SK-N-SH (cell line): Measurements from ENCODE around the gene TCF7L2. TPM values are rescaled to one million over a fixed set of nuclear protein-coding genes. Genes with fewer than 3 reads are reported as not detected.

Experiments used
- CTCF ChIA-PET: fragments of 300-600, 350-600 bp; formaldehyde crosslinking; extraction: SDS; loops from one replicate; lab custom pipeline; 2021; lab: Yijun Ruan, JAX
- POLR2A ChIA-PET: fragments of 350-600 bp; sonication (Branson Sonifier 250); formaldehyde crosslinking; extraction: SDS; loops from one replicate; lab custom pipeline; 2020; ENCODE audit warnings: antibody characterized with exemption, inconsistent platforms; lab: Yijun Ruan, JAX
- DNase-seq: peaks from one replicate; pipeline ENCODE4 v3.0.0; 2012
- H2AFZ ChIP-seq: fragments of 200-600 bp; sonication (generic); 2 replicates; pipeline ENCODE4 v1.8.1; 2016; ENCODE audit warnings: antibody characterized with exemption, mild to moderate bottlenecking, low read depth
- H3F3A ChIP-seq: fragments of 200-600 bp; sonication (generic); replicated peaks from 2 replicates; pipeline ENCODE3; 2016; ENCODE audit warnings: antibody characterized with exemption, mild to moderate bottlenecking; ENCODE audit not compliant: insufficient read depth
- H3K27ac ChIP-seq, 2 experiments: fragments of 200-500 bp in 1 of 2; fragments of 200-600 bp in 1 of 2; sonication (Bioruptor generic) in 1 of 2; sonication (generic), shearing (Covaris generic) in 1 of 2; 2 replicates each; pipeline versions ENCODE4 v1.5.1 to v1.6.1; 2014 to 2016; ENCODE audit warnings: low read depth in 2 of 2, inconsistent platforms in 1 of 2, low read length in 1 of 2, mild to moderate bottlenecking in 1 of 2, mixed read lengths in 1 of 2
- H3K27me3 ChIP-seq: fragments of 200-600 bp; sonication (generic), shearing (Covaris generic); 2 replicates; pipeline ENCODE4 v1.6.1; 2016; ENCODE audit warnings: mixed run types; ENCODE audit not compliant: insufficient read depth
- H3K36me3 ChIP-seq, 2 experiments: fragments of 200-500 bp in 1 of 2; fragments of 200-600 bp in 1 of 2; sonication (Bioruptor generic) in 1 of 2; sonication (generic) in 1 of 2; replicated peaks in 1 of 2; 2 replicates each; pipeline versions ENCODE3 to v1.5.1; 2014 to 2016; ENCODE audit warnings: low read length in 1 of 2, mild to moderate bottlenecking in 1 of 2; ENCODE audit not compliant: insufficient read depth in 2 of 2, control insufficient read depth in 1 of 2
- H3K4me1 ChIP-seq, 2 experiments: fragments of 200-500 bp in 1 of 2; fragments of 200-600 bp in 1 of 2; sonication (Bioruptor generic) in 1 of 2; sonication (generic), shearing (Covaris generic) in 1 of 2; 2 replicates each; pipeline versions ENCODE4 v1.5.1 to v1.6.1; 2014 to 2016; ENCODE audit warnings: low read depth in 1 of 2, low read length in 1 of 2, mixed run types in 1 of 2; ENCODE audit not compliant: insufficient read depth in 2 of 2, control insufficient read depth in 1 of 2
- H3K4me2 ChIP-seq: fragments of 200-600 bp; sonication (generic), shearing (Covaris generic); 2 replicates; pipeline ENCODE4 v1.6.1; 2017; ENCODE audit warnings: mixed run types
- H3K4me3 ChIP-seq, 2 experiments: fragments of 200-500 bp in 1 of 2; fragments of 200-600 bp in 1 of 2; sonication (Bioruptor generic) in 1 of 2; sonication (generic), shearing (Covaris generic) in 1 of 2; 2 replicates each; pipeline versions ENCODE4 v1.5.1 to v1.8.1; 2014 to 2016; ENCODE audit warnings: low read depth in 2 of 2, inconsistent platforms in 1 of 2, low read length in 1 of 2, mild to moderate bottlenecking in 1 of 2, mixed read lengths in 1 of 2, moderate library complexity in 1 of 2
- H3K79me2 ChIP-seq: fragments of 200-600 bp; sonication (generic); 2 replicates; pipeline ENCODE4 v1.8.1; 2017; ENCODE audit warnings: mild to moderate bottlenecking; ENCODE audit not compliant: insufficient read depth
- H3K9ac ChIP-seq: fragments of 200-600 bp; sonication (generic); 2 replicates; pipeline ENCODE4 v1.6.1; 2017; ENCODE audit warnings: mixed run types
- H3K9me2 ChIP-seq: fragments of 200-600 bp; sonication (generic); 2 replicates; pipeline ENCODE4 v1.6.1; 2017; ENCODE audit warnings: mixed run types
- H3K9me3 ChIP-seq: fragments of 200-600 bp; sonication (generic); 2 replicates; pipeline ENCODE4 v1.6.1; 2017; ENCODE audit warnings: mixed run types, mild to moderate bottlenecking, moderate library complexity
- H4K20me1 ChIP-seq: fragments of 200-600 bp; sonication (generic); 2 replicates; pipeline ENCODE4 v1.6.1; 2017; ENCODE audit warnings: mild to moderate bottlenecking, mixed run types; ENCODE audit not compliant: insufficient read depth
- CHD2 ChIP-seq: fragments of 150-350 bp; IDR thresholded peaks from 2 replicates; pipeline ENCODE4 v1.6.1; 2018; ENCODE audit warnings: low read length; ENCODE audit not compliant: partially characterized antibody
- EZH2phosphoT487 ChIP-seq: fragments of 200-600 bp; sonication (generic); IDR thresholded peaks from 2 replicates; pipeline ENCODE4 v1.6.1; 2017; ENCODE audit warnings: low read depth, mixed run types, mild to moderate bottlenecking, antibody characterized with exemption, moderate library complexity, borderline replicate concordance
- FOSL2 ChIP-seq: IDR thresholded peaks from 2 replicates; pipeline ENCODE4 v1.4.0; 2012; ENCODE audit warnings: low read depth, mild to moderate bottlenecking, moderate library complexity, borderline replicate concordance
- FOXM1 ChIP-seq: IDR thresholded peaks from 2 replicates; pipeline ENCODE4 v1.4.0; 2012; ENCODE audit warnings: low read depth, mild to moderate bottlenecking
- GATA2 ChIP-seq: sonication (generic); formaldehyde crosslinking; IDR thresholded peaks from 2 replicates; pipeline ENCODE4 v1.5.0; 2020; ENCODE audit warnings: mild to moderate bottlenecking, missing genetic modification reagents
- IRF3 ChIP-seq: fragments of 150-350 bp; IDR thresholded peaks from 2 replicates; pipeline ENCODE4 v1.6.1; 2016; ENCODE audit warnings: mild to moderate bottlenecking, low read depth, low read length
- MAX ChIP-seq: IDR thresholded peaks from 2 replicates; pipeline ENCODE4 v1.4.0; 2012; ENCODE audit warnings: low read depth
- PBX3 ChIP-seq: IDR thresholded peaks from 2 replicates; pipeline ENCODE4; 2012
- POLR2AphosphoS5 ChIP-seq: IDR thresholded peaks from 2 replicates; pipeline ENCODE4 v1.6.1; 2012; ENCODE audit warnings: low read depth, low read length
- RFX5 ChIP-seq: IDR thresholded peaks from 2 replicates; pipeline ENCODE4 v1.6.1; 2012; ENCODE audit warnings: mild to moderate bottlenecking, improper control_type of control experiment, low read length
- SIN3A ChIP-seq: IDR thresholded peaks from 2 replicates; pipeline ENCODE4 v1.6.1; 2012; ENCODE audit warnings: low read depth, mild to moderate bottlenecking, low read length, moderate library complexity, borderline replicate concordance
- TCF12 ChIP-seq: IDR thresholded peaks from 2 replicates; pipeline ENCODE4 v1.4.0; 2012
- TEAD4 ChIP-seq: IDR thresholded peaks from 2 replicates; pipeline ENCODE4 v1.4.0; 2012; ENCODE audit warnings: mild to moderate bottlenecking, borderline replicate concordance; ENCODE audit not compliant: insufficient read depth
- USF2 ChIP-seq: fragments of 150-350 bp; IDR thresholded peaks from 2 replicates; pipeline ENCODE4 v1.6.1; 2017; ENCODE audit warnings: antibody characterized with exemption, low read length, low read depth, borderline replicate concordance
- ZBTB33 ChIP-seq: IDR thresholded peaks from 2 replicates; pipeline ENCODE4 v1.4.0; 2012; ENCODE audit warnings: low read depth, borderline replicate concordance
- WGBS: methylation state at CpG from one replicate; pipeline ENCODE4 v1.1.6; 2017; ENCODE audit warnings: low lambda C conversion rate; 5-methylcytosine and 5-hydroxymethylcytosine counted together
- polyA plus RNA-seq, 3 experiments: library from polyadenylated mRNA; depleted of rRNA; stranded (reverse); fragments of >200 nt; gene quantifications; 2 replicates each; pipeline ENCODE4 v1.2.3, GENCODE V29; 2012

The TCF7L2 gene
- polyA plus RNA-seq, 1 of the 3 experiments (the other 2 are of a cell fraction) = 10.2 TPM

- H3K9me3 ChIP-seq = no peaks in the 10 kb centered on the region
- no peak overlapping the region for H3K4me2 ChIP-seq
- H2AFZ ChIP-seq = no peak overlapping the region
- TF ChIP-seq TEAD4 = no peak
- no peak for TF ChIP-seq FOXM1
- no peak for TF ChIP-seq USF2
- TF ChIP-seq POLR2AphosphoS5 = no peak
- no peak for TF ChIP-seq MAX
- no peak for TF ChIP-seq TCF12
- TF ChIP-seq ZBTB33 = no peak
- TF ChIP-seq PBX3 = no peak
- TF ChIP-seq EZH2phosphoT487 = no peak
- no peak for TF ChIP-seq CHD2
- TF ChIP-seq SIN3A = no peak
- no peak for TF ChIP-seq IRF3
- TF ChIP-seq RFX5 = no peak
- TF ChIP-seq GATA2 = no peak
- no peak for TF ChIP-seq FOSL2
- no peak overlapping the region for H3K9ac ChIP-seq
- H3K4me3 ChIP-seq = no peak overlapping the region
- no peak overlapping the region for H3K27ac ChIP-seq
- H3F3A ChIP-seq = peaks cover 15% of the 10 kb centered on the region
- no peak for DNase-seq
- peaks cover 6% of the 10 kb centered on the region for H4K20me1 ChIP-seq
- ChIA-PET CTCF (interaction anchor here (1.3 kb wide), 1 partner anchor 10 kb away, joined by 3 read pairs; no protein-coding TSS in a partner anchor), POLR2A (no interaction called here)
- H3K9me2 ChIP-seq = no peaks in the 10 kb centered on the region
- no peaks in the 10 kb centered on the region for H3K27me3 ChIP-seq
- WGBS = 64% methylated on average over 1 of the region's 1 CpG
- peaks cover 0 to 29% of the 10 kb centered on the region in 2 experiments; a peak in 3 of 4 replicates for H3K4me1 ChIP-seq
- peaks cover 61% of the 10 kb centered on the region for H3K79me2 ChIP-seq
- no peaks in the 10 kb centered on the region for H3K36me3 ChIP-seq
Measured at GRCh38 chr10:113030453-113030852, 80.4 kb downstream of the TCF7L2 start.
